ENCODE results near the gene RAB3IP. TPM values are rescaled to one million over a fixed set of nuclear protein-coding genes. Genes with fewer than 3 reads are reported as not detected.
"Not testable (repeated sequence)": the region's sequence is repeated elsewhere in the genome, so short reads cannot be mapped to it uniquely, and the experiment has no call there.

Gene RAB3IP
- total RNA-seq, 1 donor from 2014 or later = 16.5 TPM

DNA sequence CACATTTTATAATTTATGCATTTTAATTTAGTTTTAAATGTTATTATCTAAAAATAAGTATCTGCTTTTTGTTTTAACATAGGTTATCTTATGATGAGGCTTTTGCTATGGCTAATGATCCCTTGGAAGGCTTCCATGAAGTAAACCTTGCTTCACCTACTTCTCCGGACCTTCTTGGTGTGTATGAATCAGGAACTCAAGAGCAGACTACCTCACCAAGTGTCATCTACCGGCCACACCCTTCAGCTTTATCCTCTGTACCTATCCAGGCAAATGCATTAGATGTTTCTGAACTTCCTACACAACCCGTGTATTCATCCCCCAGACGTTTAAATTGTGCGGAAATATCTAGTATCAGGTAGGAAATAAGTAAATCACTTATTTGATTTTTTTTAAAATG lies 16.6 kb downstream of the RAB3IP start:
- Mint-ChIP-seq H3K4me3 (ENCODE audit: unreplicated experiment) (no peak overlapping the region), H3K4me1 (ENCODE audit: unreplicated experiment) (no peaks in the 10 kb centered on the region), H3K27ac (ENCODE audit: unreplicated experiment) (no peak overlapping the region), H3K27me3 (ENCODE audit: unreplicated experiment) (no peaks in the 10 kb centered on the region), H3K36me3 (ENCODE audit: unreplicated experiment) (peaks cover 19% of the 10 kb centered on the region), H3K9me3 (ENCODE audit: unreplicated experiment) (peaks cover 19% of the 10 kb centered on the region)
- no peak for DNase-seq (ENCODE audit: extremely low spot score, unreplicated experiment)
- TF ChIP-seq, protein P1, sequence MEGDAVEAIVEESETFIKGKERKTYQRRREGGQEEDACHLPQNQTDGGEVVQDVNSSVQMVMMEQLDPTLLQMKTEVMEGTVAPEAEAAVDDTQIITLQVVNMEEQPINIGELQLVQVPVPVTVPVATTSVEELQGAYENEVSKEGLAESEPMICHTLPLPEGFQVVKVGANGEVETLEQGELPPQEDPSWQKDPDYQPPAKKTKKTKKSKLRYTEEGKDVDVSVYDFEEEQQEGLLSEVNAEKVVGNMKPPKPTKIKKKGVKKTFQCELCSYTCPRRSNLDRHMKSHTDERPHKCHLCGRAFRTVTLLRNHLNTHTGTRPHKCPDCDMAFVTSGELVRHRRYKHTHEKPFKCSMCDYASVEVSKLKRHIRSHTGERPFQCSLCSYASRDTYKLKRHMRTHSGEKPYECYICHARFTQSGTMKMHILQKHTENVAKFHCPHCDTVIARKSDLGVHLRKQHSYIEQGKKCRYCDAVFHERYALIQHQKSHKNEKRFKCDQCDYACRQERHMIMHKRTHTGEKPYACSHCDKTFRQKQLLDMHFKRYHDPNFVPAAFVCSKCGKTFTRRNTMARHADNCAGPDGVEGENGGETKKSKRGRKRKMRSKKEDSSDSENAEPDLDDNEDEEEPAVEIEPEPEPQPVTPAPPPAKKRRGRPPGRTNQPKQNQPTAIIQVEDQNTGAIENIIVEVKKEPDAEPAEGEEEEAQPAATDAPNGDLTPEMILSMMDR (IDR thresholded peaks at IDR 0.05) = no peak

- H3K4me3 Mint-ChIP-seq (ENCODE audit: unreplicated experiment) = no peak overlapping the region
- H3K4me1 Mint-ChIP-seq (ENCODE audit: unreplicated experiment) = no peaks in the 10 kb centered on the region
- H3K36me3 Mint-ChIP-seq (ENCODE audit: unreplicated experiment) = peaks cover 27% of the 10 kb centered on the region
- no peak for DNase-seq (ENCODE audit: extremely low spot score, unreplicated experiment)
- no peak overlapping the region for H3K27ac Mint-ChIP-seq (ENCODE audit: unreplicated experiment)
- no peaks in the 10 kb centered on the region for H3K27me3 Mint-ChIP-seq (ENCODE audit: unreplicated experiment)
- H3K9me3 Mint-ChIP-seq (ENCODE audit: unreplicated experiment) = peaks cover 26% of the 10 kb centered on the region
- TF ChIP-seq, protein P1 (IDR thresholded peaks at IDR 0.05) = no peak
These were observed 17.6 kb downstream of the RAB3IP start for GRCh38 chr12:69756088-69756755.

DNA sequence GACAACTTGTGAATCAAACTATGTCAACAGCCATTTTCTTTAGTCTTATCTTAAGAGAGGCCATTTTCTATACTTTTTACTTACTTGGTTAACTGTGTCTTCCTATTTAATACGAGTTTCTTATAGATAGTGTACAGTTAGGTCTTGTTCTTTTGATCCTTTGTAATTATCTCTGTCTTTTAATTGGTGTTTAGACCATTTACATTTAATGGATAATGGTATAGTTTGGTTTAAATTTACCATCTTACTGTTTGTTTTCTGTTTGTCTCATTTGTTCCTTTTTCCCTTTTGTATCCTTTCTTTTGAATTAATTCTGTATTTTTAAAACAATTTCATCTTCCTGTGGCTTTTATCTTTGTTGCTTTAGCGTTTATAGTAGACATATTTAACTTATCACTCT lies 19.4 kb downstream of the RAB3IP start:
- no peaks in the 10 kb centered on the region for H3K27me3 Mint-ChIP-seq (ENCODE audit: unreplicated experiment)
- H3K27ac Mint-ChIP-seq (ENCODE audit: unreplicated experiment) = no peak overlapping the region
- DNase-seq (ENCODE audit: extremely low spot score, unreplicated experiment) = no peak
- H3K4me3 Mint-ChIP-seq (ENCODE audit: unreplicated experiment) = no peak overlapping the region
- no peaks in the 10 kb centered on the region for H3K4me1 Mint-ChIP-seq (ENCODE audit: unreplicated experiment)
- peaks cover 35% of the 10 kb centered on the region for H3K36me3 Mint-ChIP-seq (ENCODE audit: unreplicated experiment)
- H3K9me3 Mint-ChIP-seq (ENCODE audit: unreplicated experiment) = peaks cover 35% of the 10 kb centered on the region
- TF ChIP-seq, protein P1 (IDR thresholded peaks at IDR 0.05) = no peak

DNA sequence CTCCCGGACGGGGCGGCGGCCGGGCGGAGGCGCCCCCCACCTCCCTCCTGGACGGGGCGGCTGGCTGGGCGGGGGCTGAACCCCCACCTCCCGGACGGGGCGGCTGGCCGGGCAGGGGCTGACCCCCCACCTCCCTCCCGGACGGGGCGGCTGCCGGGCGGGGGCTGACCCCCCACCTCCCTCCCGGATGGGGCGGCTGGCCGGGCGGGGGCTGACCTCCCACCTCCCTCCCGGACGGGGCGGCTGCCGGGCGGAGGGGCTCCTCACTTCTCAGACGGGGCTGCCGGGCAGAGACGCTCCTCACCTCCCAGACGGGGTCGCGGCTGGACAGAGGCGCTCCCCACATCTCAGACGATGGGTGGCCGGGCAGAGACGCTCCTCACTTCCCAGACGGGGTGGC lies 20.9 kb downstream of the RAB3IP start:
- H3K27me3 Mint-ChIP-seq (ENCODE audit: unreplicated experiment); DNase-seq (ENCODE audit: extremely low spot score, unreplicated experiment); H3K4me3 Mint-ChIP-seq (ENCODE audit: unreplicated experiment); H3K4me1 Mint-ChIP-seq (ENCODE audit: unreplicated experiment); H3K27ac Mint-ChIP-seq (ENCODE audit: unreplicated experiment): not testable (repeated sequence)
- H3K9me3 Mint-ChIP-seq (ENCODE audit: unreplicated experiment) = peaks cover 42% of the 10 kb centered on the region
- H3K36me3 Mint-ChIP-seq (ENCODE audit: unreplicated experiment) = peaks cover 38% of the 10 kb centered on the region

- H3K36me3 Mint-ChIP-seq (ENCODE audit: unreplicated experiment) = peaks cover 58% of the 10 kb centered on the region
- H3K9me3 Mint-ChIP-seq (ENCODE audit: unreplicated experiment) = peaks cover 56% of the 10 kb centered on the region
- no peaks in the 10 kb centered on the region for H3K27me3 Mint-ChIP-seq (ENCODE audit: unreplicated experiment)
- no peak overlapping the region for H3K4me3 Mint-ChIP-seq (ENCODE audit: unreplicated experiment)
- TF ChIP-seq, protein P1 (IDR thresholded peaks at IDR 0.05) = no peak
- no peak for DNase-seq (ENCODE audit: extremely low spot score, unreplicated experiment)
- no peaks in the 10 kb centered on the region for H3K4me1 Mint-ChIP-seq (ENCODE audit: unreplicated experiment)
- H3K27ac Mint-ChIP-seq (ENCODE audit: unreplicated experiment) = no peak overlapping the region
These were observed 26.9 kb downstream of the RAB3IP start for GRCh38 chr12:69765515-69765914.
